CD14-positive monocyte (primary cell): Measurements from ENCODE around the gene STXBP5. TPM values are rescaled to one million over a fixed set of nuclear protein-coding genes. Genes with fewer than 3 reads are reported as not detected.

Source experiments
- DNase-seq, 3 donors: peaks; one replicate each; pipeline ENCODE4 v3.0.0-alpha.2; 2011 to 2022
- H2AFZ ChIP-seq: 2 replicates; pipeline ENCODE4 v1.6.0; 2012; ENCODE audit warnings: mild to moderate bottlenecking, low read depth, low read length, inconsistent platforms; ENCODE audit not compliant: insufficient read depth, poor library complexity, severe bottlenecking
- H3K27ac ChIP-seq, 2 donors: 1 replicate in 1 of 2; 2 replicates in 1 of 2; pipeline ENCODE4 v1.5.1; 2012 to 2013; ENCODE audit warnings: low read length in 2 of 2, control low read depth in 1 of 2, inconsistent platforms in 1 of 2, low read depth in 1 of 2, mild to moderate bottlenecking in 1 of 2
- H3K27me3 ChIP-seq, 2 donors: one replicate each; pipeline versions ENCODE4 v1.6.0 to v1.6.1; 2011 to 2013; ENCODE audit warnings: low read length in 2 of 2; ENCODE audit not compliant: control insufficient read depth in 2 of 2, insufficient read depth in 2 of 2
- H3K36me3 ChIP-seq, 2 donors: replicated peaks in 1 of 2; 1 replicate in 1 of 2; 2 replicates in 1 of 2; pipeline versions ENCODE4 v1.5.1 to v1.6.1; 2012 to 2013; ENCODE audit warnings: low read length in 2 of 2, control low read depth in 1 of 2, inconsistent platforms in 1 of 2, mild to moderate bottlenecking in 1 of 2; ENCODE audit not compliant: insufficient read depth in 2 of 2, control insufficient read depth in 1 of 2
- H3K4me1 ChIP-seq, 2 donors: 1 replicate in 1 of 2; 2 replicates in 1 of 2; pipeline versions ENCODE4 v1.5.1 to v1.6.1; 2012 to 2013; ENCODE audit warnings: low read length in 2 of 2, control low read depth in 1 of 2, inconsistent platforms in 1 of 2, mild to moderate bottlenecking in 1 of 2, moderate library complexity in 1 of 2; ENCODE audit not compliant: insufficient read depth in 2 of 2, control insufficient read depth in 1 of 2
- H3K4me2 ChIP-seq: replicated peaks from 2 replicates; pipeline ENCODE3; 2012; ENCODE audit warnings: low read length, moderate library complexity, mild to moderate bottlenecking; ENCODE audit not compliant: poor library complexity, severe bottlenecking; ENCODE audit errors: extremely low read depth
- H3K4me3 ChIP-seq, 3 experiments: fragments of 200-600 bp in 1 of 3; sonication (generic) in 1 of 3; replicated peaks in 1 of 3; 1 replicate in 2 of 3; 2 replicates in 1 of 3; pipeline ENCODE4 v1.5.1; 2011 to 2013; ENCODE audit warnings: low read length in 3 of 3, mild to moderate bottlenecking in 3 of 3, control low read depth in 2 of 3, low read depth in 2 of 3, inconsistent platforms in 1 of 3, moderate library complexity in 1 of 3
- H3K79me2 ChIP-seq: 2 replicates; pipeline ENCODE4 v1.6.0; 2012; ENCODE audit warnings: mild to moderate bottlenecking, control low read depth, inconsistent platforms, low read length, moderate library complexity; ENCODE audit not compliant: insufficient read depth
- H3K9ac ChIP-seq: 2 replicates; pipeline ENCODE4 v1.6.0; 2017; ENCODE audit warnings: low read length, mild to moderate bottlenecking; ENCODE audit not compliant: insufficient read depth, poor library complexity, severe bottlenecking
- H3K9me3 ChIP-seq, 2 donors: replicated peaks in 1 of 2; 1 replicate in 1 of 2; 2 replicates in 1 of 2; pipeline versions ENCODE4 v1.5.1 to v1.6.1; 2012 to 2013; ENCODE audit warnings: low read length in 2 of 2, control low read depth in 1 of 2; ENCODE audit not compliant: control insufficient read depth in 1 of 2, insufficient read depth in 1 of 2
- H4K20me1 ChIP-seq: 2 replicates; pipeline ENCODE4 v1.6.0; 2012; ENCODE audit warnings: mild to moderate bottlenecking, low read length, control low read depth, moderate library complexity; ENCODE audit not compliant: insufficient read depth
- H3K27ac Mint-ChIP-seq, 7 donors: one replicate each; pipeline ENCODE4 v1.8.0; 2020; ENCODE audit warnings: mild to moderate bottlenecking in 7 of 7, mixed read lengths in 7 of 7, moderate library complexity in 6 of 7, inconsistent platforms in 2 of 7
- H3K27me3 Mint-ChIP-seq, 3 donors: one replicate each; pipeline ENCODE4 v1.8.0; 2021 to 2022; ENCODE audit warnings: low read depth in 3 of 3, mild to moderate bottlenecking in 3 of 3, mixed read lengths in 3 of 3, moderate library complexity in 3 of 3, inconsistent platforms in 1 of 3
- H3K36me3 Mint-ChIP-seq, 2 donors: one replicate each; pipeline ENCODE4 v1.8.0; 2020; ENCODE audit warnings: mixed read lengths in 2 of 2, inconsistent platforms in 1 of 2, mild to moderate bottlenecking in 1 of 2
- H3K4me1 Mint-ChIP-seq: one replicate; pipeline ENCODE4 v1.8.0; 2020; ENCODE audit warnings: mild to moderate bottlenecking, mixed read lengths
- H3K4me3 Mint-ChIP-seq, 2 donors: one replicate each; pipeline ENCODE4 v1.8.0; 2020; ENCODE audit warnings: mild to moderate bottlenecking in 2 of 2, mixed read lengths in 2 of 2, moderate library complexity in 1 of 2
- H3K9me3 Mint-ChIP-seq, 7 donors: one replicate each; pipeline ENCODE4 v1.8.0; 2020 to 2022; ENCODE audit warnings: mixed read lengths in 7 of 7, mild to moderate bottlenecking in 6 of 7, moderate library complexity in 6 of 7, inconsistent platforms in 2 of 7
- WGBS: methylation state at CpG from one replicate; pipeline ENCODE4 v1.1.5; 2013; ENCODE audit warnings: missing lambda C conversion rate; ENCODE audit not compliant: insufficient coverage; 5-methylcytosine and 5-hydroxymethylcytosine counted together
- intact Hi-C, 2 donors: fragments of 100-400 bp; cut with micrococcal nuclease; formaldehyde crosslinking; loops; one replicate each; pipeline versions ENCODE4 v1.15.0 to v1.15.1; 2023
- polyA plus RNA-seq, 3 donors: library from polyadenylated mRNA; depleted of rRNA in 1 of 3; unstranded in 2 of 3; stranded (reverse) in 1 of 3; fragments of 300-500 nt in 2 of 3; fragments of >200 nt in 1 of 3; fragmentation: Illumina TruSeq in 2 of 3; gene quantifications; 1 replicate in 2 of 3; 2 replicates in 1 of 3; pipeline ENCODE4 v1.2.3, GENCODE V29; 2012 to 2021
- TF ChIP-seq, protein P1 (sequence below): fragments of 200-600 bp; IDR thresholded peaks from one replicate; pipeline ENCODE4 v1.8.0; 2022; ENCODE audit warnings: antibody characterized with exemption, mild to moderate bottlenecking

The STXBP5 gene
- polyA plus RNA-seq, 3 donors: 1.5 to 8.8 (median 2.0) TPM

GRCh38 chr6:147381712-147382111, 177.5 kb downstream of the STXBP5 start:
- TF ChIP-seq, protein P1, sequence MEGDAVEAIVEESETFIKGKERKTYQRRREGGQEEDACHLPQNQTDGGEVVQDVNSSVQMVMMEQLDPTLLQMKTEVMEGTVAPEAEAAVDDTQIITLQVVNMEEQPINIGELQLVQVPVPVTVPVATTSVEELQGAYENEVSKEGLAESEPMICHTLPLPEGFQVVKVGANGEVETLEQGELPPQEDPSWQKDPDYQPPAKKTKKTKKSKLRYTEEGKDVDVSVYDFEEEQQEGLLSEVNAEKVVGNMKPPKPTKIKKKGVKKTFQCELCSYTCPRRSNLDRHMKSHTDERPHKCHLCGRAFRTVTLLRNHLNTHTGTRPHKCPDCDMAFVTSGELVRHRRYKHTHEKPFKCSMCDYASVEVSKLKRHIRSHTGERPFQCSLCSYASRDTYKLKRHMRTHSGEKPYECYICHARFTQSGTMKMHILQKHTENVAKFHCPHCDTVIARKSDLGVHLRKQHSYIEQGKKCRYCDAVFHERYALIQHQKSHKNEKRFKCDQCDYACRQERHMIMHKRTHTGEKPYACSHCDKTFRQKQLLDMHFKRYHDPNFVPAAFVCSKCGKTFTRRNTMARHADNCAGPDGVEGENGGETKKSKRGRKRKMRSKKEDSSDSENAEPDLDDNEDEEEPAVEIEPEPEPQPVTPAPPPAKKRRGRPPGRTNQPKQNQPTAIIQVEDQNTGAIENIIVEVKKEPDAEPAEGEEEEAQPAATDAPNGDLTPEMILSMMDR: no peak
- Mint-ChIP-seq H3K36me3 (peaks cover 40 to 59% of the 10 kb centered on the region in 2 donors), H3K9me3 (peaks cover 0 to 5% (median 3%) of the 10 kb centered on the region in 7 donors), H3K4me1 (no peaks in the 10 kb centered on the region), H3K27me3 (no peaks in the 10 kb centered on the region), H3K27ac (no peak overlapping the region), H3K4me3 (no peak overlapping the region)
- H3K9me3 ChIP-seq: no peaks in the 10 kb centered on the region
- H2AFZ ChIP-seq: no peak overlapping the region
- no peak overlapping the region for H3K4me3 ChIP-seq
- peaks cover 26 to 62% of the 10 kb centered on the region in 2 donors for H3K36me3 ChIP-seq
- no peak overlapping the region for H3K9ac ChIP-seq
- no peaks in the 10 kb centered on the region for H3K4me1 ChIP-seq
- H3K4me2 ChIP-seq: no peak overlapping the region
- H3K79me2 ChIP-seq: no peaks in the 10 kb centered on the region
- no peak overlapping the region for H3K27ac ChIP-seq
- no CpG with 5 or more reads among the region's 3 CpGs for WGBS
- no peaks in the 10 kb centered on the region for H3K27me3 ChIP-seq
- intact Hi-C loops: no loop called here
- H4K20me1 ChIP-seq: no peaks in the 10 kb centered on the region
- no peak for DNase-seq

GRCh38 chr6:147382945-147383554, 178.8 kb downstream of the STXBP5 start:
- Histone ChIP-seq H3K79me2 (no peaks in the 10 kb centered on the region), H3K4me2 (no peak overlapping the region), H3K9ac (no peak overlapping the region), H3K27ac (no peak overlapping the region), H3K9me3 (no peaks in the 10 kb centered on the region), H3K4me3 (no peak overlapping the region), H4K20me1 (no peaks in the 10 kb centered on the region), H3K4me1 (no peaks in the 10 kb centered on the region), H2AFZ (no peak overlapping the region), H3K36me3 (peaks cover 22 to 55% of the 10 kb centered on the region in 2 donors), H3K27me3 (no peaks in the 10 kb centered on the region)
- WGBS: 100% methylated on average over 1 of the region's 6 CpGs
- Mint-ChIP-seq H3K36me3 (peaks cover 36 to 57% of the 10 kb centered on the region in 2 donors), H3K4me1 (no peaks in the 10 kb centered on the region), H3K27me3 (peaks cover 0 to 1% (median 0%) of the 10 kb centered on the region in 3 donors), H3K27ac (peak overlapping the region in 1 of 7 donors; percentile 2), H3K9me3 (peaks cover 0 to 5% (median 2%) of the 10 kb centered on the region in 7 donors), H3K4me3 (no peak overlapping the region)
- intact Hi-C loops: no loop called here
- TF ChIP-seq, protein P1: peak; percentile 72
- peak in 1 of 3 donors; percentile 7 for DNase-seq
